Adrenal gland (tissue), 19 donors: ENCODE results near the gene HS6ST2. TPM values are rescaled to one million over a fixed set of nuclear protein-coding genes. Genes with fewer than 3 reads are reported as not detected.

Source experiments
- DNase-seq, 7 donors: peaks; one replicate each; pipeline ENCODE4 v3.0.0-alpha.2; 2019 to 2020
- H3K27ac ChIP-seq, 5 donors: fragments of 200-600 bp; sonication (generic) in 4 of 5; 1 replicate in 3 of 5; 2 replicates in 2 of 5; pipeline versions ENCODE4 v1.5.1 to v1.8.0; 2016 to 2020; ENCODE audit warnings: mild to moderate bottlenecking in 1 of 5
- H3K27me3 ChIP-seq: fragments of 200-600 bp; 2 replicates; pipeline ENCODE4 v1.8.0; 2021
- H3K36me3 ChIP-seq, 2 donors: fragments of 200-600 bp; replicated peaks in 1 of 2; 1 replicate in 1 of 2; 2 replicates in 1 of 2; pipeline versions ENCODE4 v1.5.1 to v1.8.0; 2018 to 2022
- H3K4me1 ChIP-seq, 2 donors: fragments of 200-600 bp; replicated peaks in 1 of 2; 1 replicate in 1 of 2; 2 replicates in 1 of 2; pipeline versions ENCODE4 v1.5.1 to v1.8.0; 2018 to 2021
- H3K4me3 ChIP-seq, 4 donors: fragments of 200-600 bp; sonication (generic) in 3 of 4; one replicate each; pipeline ENCODE4 v1.5.1; 2016 to 2018
- H3K9me3 ChIP-seq, 3 donors: fragments of 200-600 bp; sonication (generic) in 1 of 3; replicated peaks in 1 of 3; 1 replicate in 2 of 3; 2 replicates in 1 of 3; pipeline versions ENCODE4 v1.5.1 to v1.8.0; 2016 to 2021
- CTCF ChIP-seq, 6 experiments: fragments of 450-650 bp in 4 of 6; fragments of 200-600 bp in 2 of 6; sonication (generic) in 1 of 6; IDR thresholded peaks; 1 replicate in 5 of 6; 2 replicates in 1 of 6; pipeline versions ENCODE4 v1.5.1 to v1.8.0; 2016 to 2021; ENCODE audit warnings: antibody characterized with exemption in 6 of 6, mild to moderate bottlenecking in 2 of 6, moderate library complexity in 1 of 6
- POLR2A ChIP-seq, 2 donors: fragments of 450-650 bp; IDR thresholded peaks; one replicate each; pipeline ENCODE4 v1.6.1; 2017; ENCODE audit warnings: antibody characterized with exemption in 2 of 2, mild to moderate bottlenecking in 2 of 2, moderate library complexity in 1 of 2
- WGBS, 4 donors: extraction: QIAGEN DNeasy Blood & Tissue Kit in 2 of 4; methylation state at CpG; one replicate each; pipeline versions ENCODE4 v1.1.5 to v1.1.7; 2013 to 2017; 5-methylcytosine and 5-hydroxymethylcytosine counted together
- intact Hi-C, 2 donors: fragments of 100-400 bp; cut with DNase I; formaldehyde crosslinking; loops; one replicate each; pipeline versions ENCODE4 v1.14.1 to v1.15.0; 2022 to 2023
- long read RNA-seq, 10 donors: library from polyadenylated mRNA in 3 of 10; unstranded in 2 of 10; stranded (forward) in 1 of 10; transcript quantifications; one replicate each; pipeline ENCODE4 v2.0.0 and lab custom pipeline, GENCODE V29; 2021 to 2026
- polyA plus RNA-seq, 3 donors: library from polyadenylated mRNA; stranded (reverse); fragments of 200-250 nt in 2 of 3; fragments of 350-450 nt in 1 of 3; fragmentation: Illumina TruSeq in 1 of 3; extraction: RNeasy Lipid Tissue Mini Kit (QIAGEN cat#74804) in 1 of 3; gene quantifications; one replicate each; pipeline ENCODE4 v1.2.3, GENCODE V29; 2013 to 2014
- total RNA-seq, 9 donors: library from RNA; depleted of rRNA in 4 of 9; stranded (reverse); fragments of >200 nt in 4 of 9; fragments of 120-200 nt in 1 of 9; fragmentation: NEBNext Ultra II Directional in 1 of 9; extraction: Animal tissue kit (Norgen Biotek cat#: 25700) in 1 of 9; gene quantifications; one replicate each; pipeline versions ENCODE4 v1.1.0 to v1.2.4, GENCODE V29; 2013 to 2023
- donor health status: healthy with polysubstance abuse.
- donor health status: Bipolar disorder and iron deficiency.
- donor health status: DM: yes; HTN: yes; CAD: no.
- donor health status: DM: no; HTN: no; CAD: no.
- donor health status: DM: no; HTN: no; CAD: no.
- donor health status: DM: yes; HTN: yes; CAD: no.

Gene HS6ST2
- total RNA-seq (1 to 10 TPM in 6 of 9 donors, under 1 TPM in 3; 0.32 to 6.0 (median 1.3) TPM), polyA plus RNA-seq (1 to 10 TPM in 1 of 3 donors, under 1 TPM in 2; 0.24 to 2.4 (median 0.40) TPM)
- long read RNA-seq, donor 1, result 0 reads
- long read RNA-seq, donor 2, result 0 reads
- long read RNA-seq, donor 3, result 0 reads
- long read RNA-seq, donor 4, result 0 reads
- long read RNA-seq, donor 5, result 0 reads
- long read RNA-seq, donor 6, result 0 reads
- long read RNA-seq, donor 7, result 0 reads
- long read RNA-seq, donor 8, result 0 reads
- long read RNA-seq, donor 9, result 0 reads
- long read RNA-seq, donor 10, result 0 reads

- no peak for DNase-seq
- Histone ChIP-seq H3K36me3 (no peaks in the 10 kb centered on the region), H3K27me3 (peaks cover 48% of the 10 kb centered on the region), H3K4me1 (peaks cover 0 to 4% of the 10 kb centered on the region in 2 donors), H3K27ac (no peak within 1 kb of the TSS), H3K9me3 (no peaks in the 10 kb centered on the region), H3K4me3 (peak within 1 kb of the TSS in 1 of 4 donors; percentile 44)
- TF ChIP-seq CTCF (IDR thresholded peaks at IDR 0.05), result no peak
- no peak for TF ChIP-seq POLR2A (IDR thresholded peaks at IDR 0.05)
- 1 to 56% (median 13%) methylated on average over 6 to 62 of the region's 63 CpGs for WGBS, 4 donors
- intact Hi-C loops, result no loop called here
Measured at GRCh38 chrX:132958091-132958703, at the start of gene HS6ST2. Gene HS6ST2, minus strand, starts transcription at chrX:132958629.

GRCh38 chrX:133007458-133007857, 49.0 kb upstream of the HS6ST2 start:
- H3K4me3 ChIP-seq, result no peak overlapping the region
- WGBS, 4 donors, result 70 to 89% (median 85%) methylated on average over 3 of the region's 3 CpGs
- TF ChIP-seq CTCF (IDR thresholded peaks at IDR 0.05) (no peak), POLR2A (IDR thresholded peaks at IDR 0.05) (no peak)
- H3K36me3 ChIP-seq, result no peaks in the 10 kb centered on the region
- H3K9me3 ChIP-seq, result no peaks in the 10 kb centered on the region
- intact Hi-C loops, result no loop called here
- H3K27me3 ChIP-seq, result peaks cover 1% of the 10 kb centered on the region
- H3K4me1 ChIP-seq, result no peaks in the 10 kb centered on the region
- no peak overlapping the region for H3K27ac ChIP-seq
- no peak for DNase-seq

- H3K36me3 ChIP-seq, result no peaks in the 10 kb centered on the region
- H3K4me1 ChIP-seq, result no peaks in the 10 kb centered on the region
- intact Hi-C loops, result no loop called here
- WGBS, 4 donors, result 70 to 75% (median 70%) methylated on average over 1 of the region's 1 CpG; no CpG with 5 or more reads in 1 of the 4 donors
- no peak for DNase-seq
- no peak overlapping the region for H3K4me3 ChIP-seq
- H3K27me3 ChIP-seq, result peaks cover 8% of the 10 kb centered on the region
- H3K9me3 ChIP-seq, result no peaks in the 10 kb centered on the region
- TF ChIP-seq POLR2A (IDR thresholded peaks at IDR 0.05) (no peak), CTCF (IDR thresholded peaks at IDR 0.05) (no peak)
- no peak overlapping the region for H3K27ac ChIP-seq
Measured at GRCh38 chrX:133005616-133006015, 47.2 kb upstream of the HS6ST2 start.

- no peaks in the 10 kb centered on the region for H3K9me3 ChIP-seq
- H3K4me3 ChIP-seq, result no peak overlapping the region
- peaks cover 8% of the 10 kb centered on the region for H3K27me3 ChIP-seq
- no peak overlapping the region for H3K27ac ChIP-seq
- no peak for DNase-seq
- 13 to 21% (median 15%) methylated on average over 2 of the region's 2 CpGs for WGBS, 4 donors
- H3K36me3 ChIP-seq, result no peaks in the 10 kb centered on the region
- H3K4me1 ChIP-seq, result no peaks in the 10 kb centered on the region
- TF ChIP-seq POLR2A (IDR thresholded peaks at IDR 0.05), result no peak
- peak; percentile 19 to 55 (median 35) for TF ChIP-seq CTCF (IDR thresholded peaks at IDR 0.05)
- intact Hi-C loops, result no loop called here
Measured at GRCh38 chrX:133005042-133005441, 46.6 kb upstream of the HS6ST2 start.
